Measurements from ENCODE around the gene KRT3.

KRT3 gene

DNA sequence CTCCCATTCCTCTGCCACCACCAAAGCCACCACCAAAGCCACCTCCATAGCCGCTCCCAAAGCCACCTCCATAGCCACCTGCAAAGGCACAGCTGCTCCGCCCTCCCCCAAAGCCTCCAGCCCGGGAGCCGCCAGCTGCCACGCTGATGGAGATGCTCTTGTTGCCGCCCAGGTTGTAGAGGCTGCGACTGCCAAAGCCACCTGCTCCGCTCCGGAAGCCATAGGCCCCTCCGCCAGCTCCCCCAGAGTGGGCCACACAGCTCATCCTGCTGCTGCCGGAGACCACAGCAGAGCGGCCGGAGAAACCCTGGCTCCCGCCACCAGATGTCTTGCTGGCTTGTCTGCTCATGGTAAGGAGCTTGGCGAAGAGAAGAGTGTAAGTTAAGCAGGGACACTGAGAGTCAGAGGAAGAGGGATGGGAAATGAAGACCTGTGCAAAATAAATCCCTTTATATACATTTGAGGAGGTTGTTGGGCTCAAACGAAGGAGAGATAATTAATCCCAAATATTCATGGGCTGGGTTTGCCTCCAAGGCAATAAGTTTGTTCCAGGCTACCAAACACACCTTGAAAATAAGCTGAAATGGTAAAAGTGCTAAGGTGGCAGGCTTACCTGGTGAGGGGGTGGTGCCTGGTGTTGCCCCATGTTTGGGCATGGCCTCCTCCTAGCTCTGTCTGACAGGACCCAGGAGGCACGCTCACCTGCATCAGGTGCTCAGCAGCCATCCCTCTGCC, at the start of gene KRT3:
Gene KRT3, minus strand, starts transcription at position 424 of the 735 bp plus-strand sequence. Its CDS starts 75 bp downstream, at position 349.
- no peak for TF ChIP-seq CTCF (IDR thresholded peaks at IDR 0.05)

- no peak for TF ChIP-seq CTCF (IDR thresholded peaks at IDR 0.05)
These were observed 48.5 kb upstream of the KRT3 start for GRCh38 chr12:52844386-52844785.

GRCh38 chr12:52839436-52840105, 43.7 kb upstream of the KRT3 start:
- no peak for TF ChIP-seq CTCF (IDR thresholded peaks at IDR 0.05)

DNA sequence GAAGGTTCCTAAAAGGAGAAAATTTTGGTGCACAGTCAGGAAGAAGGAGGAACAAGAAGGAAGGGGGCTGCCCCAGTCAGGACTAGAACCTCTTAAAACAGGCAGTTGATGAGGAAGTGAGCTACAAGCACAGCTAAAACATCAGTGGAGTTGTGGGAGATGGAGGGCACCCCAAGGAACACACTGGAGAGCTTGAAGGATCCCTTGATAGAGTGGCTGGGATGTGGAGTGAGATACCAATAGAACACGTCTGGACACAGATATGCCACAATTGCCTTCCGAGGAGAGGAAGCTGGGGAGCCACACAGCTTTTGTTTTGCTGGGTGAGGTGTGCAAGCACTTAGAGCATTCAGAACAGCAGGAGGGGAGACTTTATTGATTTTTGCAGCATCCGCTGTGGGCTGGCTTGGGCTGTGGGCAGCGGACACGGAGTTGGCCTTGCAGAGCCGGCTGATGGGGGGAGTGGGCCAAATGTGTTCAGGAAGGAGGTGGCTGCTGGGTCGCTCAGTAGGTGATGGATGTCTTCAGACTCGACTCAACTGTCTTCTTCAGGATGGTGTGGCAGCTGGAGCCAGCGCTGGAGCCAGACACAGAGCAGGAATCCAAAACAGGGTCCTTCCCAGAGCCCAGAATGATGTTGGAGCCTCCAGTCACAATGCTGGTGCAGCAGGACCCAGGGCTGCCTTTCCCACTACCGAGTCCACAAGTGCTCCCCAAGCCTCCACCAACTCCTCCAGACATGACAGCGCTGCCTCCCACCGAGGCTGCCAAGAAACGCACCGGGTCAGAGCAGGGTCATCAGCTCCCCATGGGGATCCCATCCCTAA, 42.9 kb upstream of the KRT3 start:
- TF ChIP-seq CTCF (IDR thresholded peaks at IDR 0.05), result no peak

GRCh38 chr12:52837781-52838608, 42.1 kb upstream of the KRT3 start:
- TF ChIP-seq CTCF (IDR thresholded peaks at IDR 0.05), result no peak

GRCh38 chr12:52837413-52837741, 41.5 kb upstream of the KRT3 start:
- TF ChIP-seq CTCF (IDR thresholded peaks at IDR 0.05), result no peak

Data from LNCAP (cell line).